ENCODE results near the gene FAHD2A. TPM values are rescaled to one million over a fixed set of nuclear protein-coding genes. Genes with fewer than 3 reads are reported as not detected.

The FAHD2A gene
- total RNA-seq, 1 donor, result 21.4 TPM

- Histone ChIP-seq H2AFZ (ENCODE audit: low read length) (no peak overlapping the region), H3K4me1 (ENCODE audit: insufficient read depth, low read length) (no peaks in the 10 kb centered on the region), H3K4me2 (ENCODE audit: insufficient read depth, low read length) (no peak overlapping the region), H4K20me1 (ENCODE audit: insufficient read depth, low read length) (peaks cover 4% of the 10 kb centered on the region), H3K27ac (ENCODE audit: low read depth, low read length) (no peak overlapping the region), H3K36me3 (ENCODE audit: insufficient read depth, low read length) (no peaks in the 10 kb centered on the region), H3K27me3 (ENCODE audit: insufficient read depth, low read length) (peaks cover 4% of the 10 kb centered on the region), H3K79me2 (ENCODE audit: insufficient read depth, low read length) (no peaks in the 10 kb centered on the region), H3K9me3 (ENCODE audit: low read depth, low read length) (no peaks in the 10 kb centered on the region), H3K4me3 (ENCODE audit: insufficient read depth, low read length) (no peak overlapping the region)
- TF ChIP-seq CTCF (IDR thresholded peaks at IDR 0.05; ENCODE audit: extremely low read depth, low read depth, low read length), result no peak
- DNase-seq (ENCODE audit: insufficient read length, low spot score, missing footprints), result peak; percentile 57
Measured at GRCh38 chr2:95357717-95358280, 44.7 kb upstream of the FAHD2A start.

- Histone ChIP-seq H3K9me3 (ENCODE audit: low read depth, low read length) (no peaks in the 10 kb centered on the region), H3K4me2 (ENCODE audit: insufficient read depth, low read length) (no peak overlapping the region), H2AFZ (ENCODE audit: low read length) (no peak overlapping the region), H3K79me2 (ENCODE audit: insufficient read depth, low read length) (no peaks in the 10 kb centered on the region), H4K20me1 (ENCODE audit: insufficient read depth, low read length) (peaks cover 4% of the 10 kb centered on the region), H3K4me3 (ENCODE audit: insufficient read depth, low read length) (no peak overlapping the region), H3K27ac (ENCODE audit: low read depth, low read length) (no peak overlapping the region), H3K36me3 (ENCODE audit: insufficient read depth, low read length) (no peaks in the 10 kb centered on the region), H3K27me3 (ENCODE audit: insufficient read depth, low read length) (peaks cover 5% of the 10 kb centered on the region), H3K4me1 (ENCODE audit: insufficient read depth, low read length) (no peaks in the 10 kb centered on the region)
- peak; percentile 70 for DNase-seq (ENCODE audit: insufficient read length, low spot score, missing footprints)
- no peak for TF ChIP-seq CTCF (IDR thresholded peaks at IDR 0.05; ENCODE audit: extremely low read depth, low read depth, low read length)
Measured at GRCh38 chr2:95359031-95359430, 43.5 kb upstream of the FAHD2A start.

GRCh38 chr2:95359501-95359930 is 43.0 kb upstream of the FAHD2A start:
- Histone ChIP-seq H3K4me3 (ENCODE audit: insufficient read depth, low read length) (no peak overlapping the region), H3K27me3 (ENCODE audit: insufficient read depth, low read length) (peaks cover 5% of the 10 kb centered on the region), H4K20me1 (ENCODE audit: insufficient read depth, low read length) (peaks cover 4% of the 10 kb centered on the region), H3K27ac (ENCODE audit: low read depth, low read length) (no peak overlapping the region), H3K4me2 (ENCODE audit: insufficient read depth, low read length) (no peak overlapping the region), H3K4me1 (ENCODE audit: insufficient read depth, low read length) (no peaks in the 10 kb centered on the region), H3K36me3 (ENCODE audit: insufficient read depth, low read length) (no peaks in the 10 kb centered on the region), H2AFZ (ENCODE audit: low read length) (no peak overlapping the region), H3K9me3 (ENCODE audit: low read depth, low read length) (no peaks in the 10 kb centered on the region), H3K79me2 (ENCODE audit: insufficient read depth, low read length) (no peaks in the 10 kb centered on the region)
- no peak for TF ChIP-seq CTCF (IDR thresholded peaks at IDR 0.05; ENCODE audit: extremely low read depth, low read depth, low read length)
- peak; percentile 14 for DNase-seq (ENCODE audit: insufficient read length, low spot score, missing footprints)

DNA sequence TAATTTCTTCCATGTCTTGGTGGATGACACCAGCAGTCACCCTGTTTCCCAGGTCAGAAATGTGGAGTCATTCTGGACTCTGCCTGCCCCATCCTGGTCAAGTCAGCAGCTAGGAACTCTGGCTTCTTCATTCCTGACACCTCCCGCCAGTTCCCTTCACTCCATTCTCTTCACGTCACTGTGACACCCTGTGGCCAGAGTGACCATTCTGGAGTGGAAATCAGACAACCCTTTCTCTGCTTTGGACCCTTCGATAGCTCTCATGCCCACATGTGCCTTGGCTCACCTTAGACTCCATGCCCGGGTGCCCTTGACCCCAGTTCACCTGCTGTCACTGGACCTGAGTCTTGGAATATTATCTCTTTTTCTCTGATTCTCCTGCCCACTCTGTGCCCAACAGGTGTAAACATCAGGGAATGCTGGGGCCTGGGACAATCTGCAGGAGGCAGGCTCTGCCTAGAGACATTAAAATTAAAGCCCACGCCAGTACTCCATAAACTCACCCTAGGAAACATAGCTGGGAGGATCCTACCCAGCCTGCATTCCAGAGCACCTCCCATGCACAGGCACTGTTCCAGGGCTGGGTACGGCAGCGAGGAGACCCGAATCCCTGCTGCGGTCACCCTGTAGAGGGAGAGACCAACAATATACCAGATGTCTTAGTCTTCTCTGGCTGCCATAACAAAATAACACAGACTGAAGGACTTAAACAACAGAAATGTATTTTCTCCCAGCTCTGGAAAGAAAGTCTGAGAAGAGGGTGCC is 41.1 kb upstream of the FAHD2A start:
- H3K9me3 ChIP-seq (ENCODE audit: low read depth, low read length), result no peaks in the 10 kb centered on the region
- no peak overlapping the region for H3K4me3 ChIP-seq (ENCODE audit: insufficient read depth, low read length)
- no peaks in the 10 kb centered on the region for H3K36me3 ChIP-seq (ENCODE audit: insufficient read depth, low read length)
- H4K20me1 ChIP-seq (ENCODE audit: insufficient read depth, low read length), result peaks cover 4% of the 10 kb centered on the region
- H3K27ac ChIP-seq (ENCODE audit: low read depth, low read length), result no peak overlapping the region
- H3K4me1 ChIP-seq (ENCODE audit: insufficient read depth, low read length), result no peaks in the 10 kb centered on the region
- no peak for TF ChIP-seq CTCF (IDR thresholded peaks at IDR 0.05; ENCODE audit: extremely low read depth, low read depth, low read length)
- H3K79me2 ChIP-seq (ENCODE audit: insufficient read depth, low read length), result no peaks in the 10 kb centered on the region
- DNase-seq (ENCODE audit: insufficient read length, low spot score, missing footprints), result no peak
- H3K27me3 ChIP-seq (ENCODE audit: insufficient read depth, low read length), result peaks cover 5% of the 10 kb centered on the region
- no peak overlapping the region for H2AFZ ChIP-seq (ENCODE audit: low read length)
- no peak overlapping the region for H3K4me2 ChIP-seq (ENCODE audit: insufficient read depth, low read length)

Data from osteoblast (primary cell).